ENCODE data around the gene TRAPPC5.
A peak's percentile ranks its signal among the peaks of the same experiment; 100 is the strongest.

Gene TRAPPC5

DNA sequence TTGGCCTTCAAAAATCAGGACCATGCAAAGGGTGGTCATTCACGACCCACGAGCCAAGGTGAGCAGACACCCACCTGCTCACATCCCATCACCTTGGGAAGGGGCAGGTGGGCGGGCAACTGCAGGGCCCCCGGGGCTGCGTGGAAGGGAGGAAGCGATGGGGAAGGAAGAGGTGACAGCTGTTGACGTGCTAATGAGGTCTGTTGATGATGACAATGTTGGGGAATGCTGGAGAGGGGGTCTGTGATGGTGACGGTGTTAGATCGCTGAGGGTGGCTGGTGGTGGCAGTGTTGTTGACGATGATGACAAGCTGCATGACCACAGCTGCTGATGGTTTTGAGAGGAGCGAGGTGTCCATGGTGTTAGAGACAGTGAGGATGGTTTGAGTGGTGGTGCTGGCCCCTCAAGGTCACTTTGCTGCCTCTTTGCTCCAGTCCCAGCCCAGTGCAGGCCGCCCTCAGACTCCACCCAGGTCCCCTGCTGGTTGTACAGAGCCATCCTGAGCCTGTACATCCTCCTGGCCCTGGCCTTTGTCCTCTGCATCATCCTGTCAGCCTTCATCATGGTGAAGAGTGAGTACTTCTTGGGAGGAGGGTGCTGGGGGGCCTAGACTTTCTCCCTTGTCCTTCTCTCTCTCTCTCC, 2.8 kb upstream of the TRAPPC5 start:
- DNase-seq = no peak

DNA sequence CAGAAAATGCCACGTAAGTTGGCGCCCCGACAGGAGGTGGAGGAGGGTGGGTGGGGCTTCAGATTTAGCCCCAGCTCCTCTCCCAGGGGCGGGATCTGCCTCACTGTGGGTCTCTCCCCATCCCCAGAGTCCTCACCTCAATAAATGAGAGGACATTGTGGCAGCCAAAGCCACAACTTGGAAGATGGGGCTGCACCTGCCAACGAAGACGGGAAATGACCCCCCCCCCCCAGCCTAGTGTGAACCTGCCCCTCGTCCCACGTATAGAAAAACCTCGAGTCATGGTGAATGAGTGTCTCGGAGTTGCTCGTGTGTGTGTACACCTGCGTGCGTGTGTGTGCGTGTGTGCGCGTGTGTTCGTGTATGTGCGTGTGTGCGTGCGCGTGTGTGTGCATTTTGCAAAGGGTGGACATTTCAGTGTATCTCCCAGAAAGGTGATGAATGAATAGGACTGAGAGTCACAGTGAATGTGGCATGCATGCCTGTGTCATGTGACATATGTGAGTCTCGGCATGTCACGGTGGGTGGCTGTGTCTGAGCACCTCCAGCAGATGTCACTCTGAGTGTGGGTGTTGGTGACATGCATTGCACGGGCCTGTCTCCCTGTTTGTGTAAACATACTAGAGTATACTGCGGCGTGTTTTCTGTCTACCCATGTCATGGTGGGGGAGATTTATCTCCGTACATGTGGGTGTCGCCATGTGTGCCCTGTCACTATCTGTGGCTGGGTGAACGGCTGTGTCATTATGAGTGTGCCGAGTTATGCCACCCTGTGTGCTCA, 1.5 kb upstream of the TRAPPC5 start:
- peak; percentile 79 to 82 for DNase-seq

DNA sequence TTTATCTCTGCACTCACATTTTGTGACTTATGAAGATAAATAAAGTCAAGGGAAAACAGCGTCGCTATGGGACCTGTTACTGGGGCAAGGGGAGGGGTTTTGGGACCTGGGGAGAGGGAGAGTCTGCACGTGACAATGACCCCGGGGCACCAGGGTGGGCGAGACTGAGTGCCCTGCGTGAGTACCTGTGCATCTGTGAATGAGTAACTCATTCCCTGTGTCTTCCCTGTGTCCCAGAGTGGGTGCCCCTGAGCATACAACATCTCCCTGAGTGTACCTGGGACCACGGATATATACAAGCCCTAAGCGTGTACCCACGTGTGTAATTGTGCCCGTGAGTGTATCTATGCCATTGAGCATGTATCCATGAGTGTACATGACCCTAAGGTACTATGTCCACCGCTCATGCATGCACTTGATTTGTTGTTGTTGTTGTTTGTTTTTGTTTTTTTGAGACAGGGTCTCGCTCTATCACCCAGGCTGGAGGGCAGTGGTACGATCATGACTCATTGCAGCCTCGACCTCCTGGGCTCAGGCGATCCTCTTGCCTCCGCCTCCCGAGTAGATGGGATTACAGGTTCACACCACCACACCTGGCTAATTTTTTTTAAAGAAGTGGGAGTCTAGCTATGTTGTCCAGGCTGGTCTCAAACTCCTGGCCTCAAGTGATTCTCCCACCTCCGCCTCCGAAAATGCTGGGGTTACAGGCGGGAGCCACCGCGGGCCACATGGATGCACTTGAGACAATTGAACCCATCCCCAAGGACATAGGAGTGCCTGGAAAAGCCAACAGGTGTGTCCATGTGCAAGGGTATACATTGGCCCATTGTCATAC, 645 bp upstream of the TRAPPC5 start:
- no peak for DNase-seq

DNA sequence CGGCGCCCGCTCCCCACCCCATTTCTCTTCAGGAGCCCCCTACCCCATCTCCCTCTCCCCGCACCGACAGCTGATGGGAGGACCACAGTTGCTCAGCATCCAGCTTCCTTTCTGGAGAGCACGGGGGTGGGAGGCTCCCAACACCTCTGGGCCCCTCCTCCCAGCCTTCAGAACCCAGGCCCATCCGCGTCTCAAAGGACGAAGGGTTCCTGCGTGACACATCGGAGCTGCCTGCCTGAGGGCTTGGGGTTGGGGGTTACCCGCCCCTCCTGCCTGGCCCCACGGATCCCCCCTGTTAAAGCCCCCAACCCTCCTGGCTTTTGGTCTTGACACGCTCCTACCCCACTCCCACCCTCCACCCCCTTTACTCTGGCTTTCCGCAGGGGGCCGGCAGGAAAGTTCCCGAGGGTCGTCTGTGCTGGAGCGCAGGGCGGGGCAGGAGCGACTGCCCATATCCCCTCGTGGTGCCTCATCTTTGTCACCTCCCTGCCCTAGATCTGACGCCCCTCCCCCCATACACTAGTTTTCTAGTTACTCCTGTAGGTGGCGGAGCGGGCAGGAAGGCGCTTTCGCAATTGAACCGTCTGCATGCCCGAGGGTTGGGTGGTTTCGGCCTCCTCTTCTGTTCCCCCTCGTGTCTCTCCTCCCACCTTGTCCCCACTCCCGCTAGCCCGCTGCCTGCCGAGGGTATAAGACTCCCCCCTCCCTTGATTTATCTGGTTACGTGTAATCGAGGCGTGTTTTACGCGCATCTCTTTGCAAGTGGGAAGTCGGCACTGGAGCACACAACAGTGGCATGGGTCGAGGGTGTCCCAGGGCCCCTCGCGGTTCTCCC, 924 bp downstream of the TRAPPC5 start:
- peak; percentile 87 to 89 for DNase-seq

DNA sequence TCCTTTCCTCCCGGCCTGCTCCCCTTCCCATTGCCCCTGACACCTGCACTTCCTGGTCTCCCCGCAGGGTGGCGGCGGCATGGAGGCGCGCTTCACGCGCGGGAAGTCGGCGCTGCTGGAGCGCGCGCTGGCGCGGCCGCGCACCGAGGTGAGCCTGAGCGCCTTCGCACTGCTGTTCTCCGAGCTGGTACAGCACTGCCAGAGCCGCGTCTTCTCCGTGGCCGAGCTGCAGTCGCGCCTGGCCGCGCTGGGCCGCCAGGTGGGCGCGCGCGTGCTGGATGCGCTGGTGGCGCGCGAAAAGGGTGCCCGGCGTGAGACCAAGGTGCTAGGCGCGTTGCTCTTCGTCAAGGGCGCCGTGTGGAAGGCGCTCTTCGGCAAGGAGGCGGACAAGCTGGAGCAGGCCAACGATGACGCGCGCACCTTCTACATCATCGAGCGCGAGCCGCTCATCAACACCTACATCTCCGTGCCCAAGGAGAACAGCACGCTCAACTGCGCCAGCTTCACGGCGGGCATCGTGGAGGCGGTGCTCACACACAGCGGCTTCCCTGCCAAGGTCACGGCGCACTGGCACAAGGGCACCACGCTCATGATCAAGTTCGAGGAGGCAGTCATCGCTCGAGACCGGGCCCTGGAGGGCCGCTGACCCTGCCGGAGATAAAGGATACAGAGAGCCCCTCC, 1.7 kb downstream of the TRAPPC5 start:
- DNase-seq = no peak

DNA sequence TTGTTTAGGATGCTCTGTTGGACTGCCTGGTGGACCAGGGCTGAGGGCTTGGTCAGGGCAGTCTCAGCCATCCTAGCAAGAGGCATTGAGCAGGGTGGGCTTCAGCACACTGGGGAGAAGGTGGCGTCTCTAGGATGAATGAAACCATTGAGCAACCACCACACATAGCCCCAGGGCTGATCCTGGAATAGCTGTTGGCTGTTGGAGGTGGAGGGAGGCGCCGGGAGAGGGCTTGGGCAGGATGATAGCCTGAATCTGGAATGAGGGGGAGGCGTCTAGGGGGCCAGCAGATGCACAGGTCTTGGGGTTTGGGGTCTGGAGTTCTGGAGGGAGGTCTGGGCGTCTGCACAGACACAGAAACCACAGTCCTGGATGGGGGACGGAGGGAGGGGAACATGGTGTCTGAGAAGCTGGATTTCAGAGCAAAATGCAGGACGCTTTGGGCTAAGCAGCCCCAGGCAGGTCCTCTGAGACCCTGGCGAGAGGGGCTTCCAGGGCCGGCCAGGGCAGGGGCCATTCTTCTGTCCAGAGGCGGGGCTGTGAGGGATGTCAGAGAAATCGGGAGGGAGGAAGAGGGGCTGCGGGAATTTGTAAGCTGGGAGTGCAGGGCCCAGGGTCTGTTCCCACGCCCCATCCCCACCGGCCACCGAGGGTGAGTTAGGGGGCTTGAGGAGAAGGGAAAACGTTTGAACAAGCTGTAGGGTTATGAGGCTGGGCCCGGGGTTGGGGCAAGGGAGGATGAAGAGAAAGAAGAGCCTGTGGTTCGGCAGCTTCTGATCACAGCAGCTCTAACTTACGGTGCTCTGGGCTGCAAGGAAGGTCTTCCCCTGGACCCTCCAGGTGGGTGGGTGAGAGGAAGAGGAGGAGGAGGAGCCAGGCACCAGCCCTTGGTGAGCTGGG, 5.2 kb downstream of the TRAPPC5 start:
- no peak for DNase-seq

DNA sequence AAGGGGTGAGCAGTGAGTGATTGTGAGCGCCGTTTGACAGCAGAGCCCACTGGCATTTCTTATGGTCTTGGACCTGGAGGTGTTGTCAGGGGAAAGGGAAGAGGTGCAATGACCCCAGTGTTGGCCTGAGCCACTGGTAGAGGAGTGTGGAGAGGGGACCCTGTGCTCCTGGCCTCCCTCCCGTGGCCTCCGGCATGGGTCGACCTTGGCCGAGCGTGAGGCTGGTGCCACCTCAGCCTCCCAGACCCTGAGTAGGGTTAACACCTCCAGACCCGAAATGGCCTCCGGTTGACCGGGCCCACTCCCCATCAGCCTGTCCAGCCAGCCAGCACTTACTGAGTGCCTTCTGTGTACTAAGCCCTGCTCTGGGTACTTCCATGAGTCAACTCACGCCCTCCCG, 6.5 kb downstream of the TRAPPC5 start:
- no peak for DNase-seq

DNA sequence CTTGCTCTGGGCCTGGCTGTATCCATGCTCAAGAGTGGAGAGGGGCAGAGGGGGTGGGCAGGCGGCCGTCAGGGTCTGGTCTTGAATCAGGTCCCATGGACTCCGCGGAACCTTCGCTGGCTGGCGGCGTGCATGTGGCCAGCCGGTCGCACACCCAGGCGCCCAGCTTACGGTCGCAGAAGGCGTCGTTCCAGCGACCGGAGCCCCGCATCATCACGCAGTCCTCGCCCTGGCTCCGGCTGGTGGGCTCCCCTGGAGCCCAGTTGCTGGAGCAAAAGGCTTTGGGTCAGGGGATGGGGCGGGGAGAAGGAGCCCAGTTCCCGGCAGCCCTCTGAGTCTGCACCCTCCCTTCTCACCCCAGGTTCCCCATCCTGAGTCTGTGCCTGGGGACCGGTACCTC, 8.5 kb downstream of the TRAPPC5 start:
- no peak for DNase-seq

DNA sequence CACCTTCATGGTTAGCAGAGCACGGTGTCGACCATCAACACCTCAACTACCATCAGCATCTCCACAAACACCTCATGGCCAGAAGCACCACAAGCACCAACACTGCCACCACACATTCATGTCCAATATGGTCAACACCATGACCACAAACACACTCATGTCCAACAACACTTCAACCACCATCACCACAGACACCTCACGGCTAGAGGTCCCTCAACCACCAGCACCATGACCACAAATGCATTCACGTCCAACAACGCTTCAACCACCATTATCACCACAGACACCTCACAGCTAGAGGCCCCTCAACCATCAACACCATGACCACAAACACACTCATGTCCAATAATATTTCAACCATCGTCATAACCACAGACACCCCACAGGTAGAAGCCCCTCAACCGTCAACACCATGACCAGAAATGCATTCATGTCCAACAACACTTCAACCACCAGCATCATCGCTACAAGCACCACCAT, 10.2 kb downstream of the TRAPPC5 start:
- peak in 1 of 2 donors; percentile 51 for DNase-seq

DNA sequence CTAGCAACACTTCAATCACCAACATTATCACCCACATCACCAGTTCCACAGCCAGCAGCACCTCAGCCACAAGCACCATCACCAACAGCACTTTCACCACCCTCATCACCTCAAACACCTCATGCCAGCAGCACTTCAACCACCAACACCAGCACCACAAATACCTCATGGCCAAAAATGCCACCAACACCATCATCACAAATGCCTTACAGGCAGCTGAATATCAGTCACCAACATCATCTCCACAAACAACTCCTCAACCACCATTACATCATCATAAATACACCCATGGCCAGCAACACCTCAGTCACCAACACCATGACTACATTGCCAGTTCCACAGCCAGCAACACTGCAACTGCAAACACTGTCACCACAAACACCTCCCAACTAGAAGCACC, 10.9 kb downstream of the TRAPPC5 start:
- DNase-seq = peak in 1 of 2 donors; percentile 47

DNA sequence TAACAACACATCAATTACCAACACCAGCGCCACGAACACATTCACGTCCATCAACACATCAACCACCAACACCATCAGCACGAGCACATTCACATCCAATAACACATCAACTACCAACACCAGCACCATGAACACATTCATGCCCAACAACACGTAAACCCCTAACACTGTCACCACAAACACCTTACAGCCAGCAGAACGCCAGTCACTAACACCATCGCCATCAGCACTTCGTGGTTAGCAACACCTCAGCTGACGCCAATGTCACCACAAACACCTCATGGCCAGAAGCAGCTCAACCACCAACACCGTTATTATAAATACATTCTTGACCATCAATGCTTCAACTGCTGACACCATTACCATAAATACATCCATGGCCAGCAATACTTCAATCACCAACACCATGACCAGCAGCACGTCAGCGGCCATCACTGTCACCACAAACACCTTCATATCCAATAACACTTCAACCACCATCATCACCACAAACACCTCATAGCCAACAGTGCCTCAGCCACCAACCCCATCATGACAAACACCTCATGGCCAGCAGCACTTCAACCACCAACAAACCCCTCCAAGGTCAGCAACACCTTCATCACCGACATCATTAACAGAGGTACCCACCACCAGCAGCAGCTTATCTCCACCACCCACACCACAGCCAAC, 11.9 kb downstream of the TRAPPC5 start:
- peak; percentile 47 for DNase-seq

DNA sequence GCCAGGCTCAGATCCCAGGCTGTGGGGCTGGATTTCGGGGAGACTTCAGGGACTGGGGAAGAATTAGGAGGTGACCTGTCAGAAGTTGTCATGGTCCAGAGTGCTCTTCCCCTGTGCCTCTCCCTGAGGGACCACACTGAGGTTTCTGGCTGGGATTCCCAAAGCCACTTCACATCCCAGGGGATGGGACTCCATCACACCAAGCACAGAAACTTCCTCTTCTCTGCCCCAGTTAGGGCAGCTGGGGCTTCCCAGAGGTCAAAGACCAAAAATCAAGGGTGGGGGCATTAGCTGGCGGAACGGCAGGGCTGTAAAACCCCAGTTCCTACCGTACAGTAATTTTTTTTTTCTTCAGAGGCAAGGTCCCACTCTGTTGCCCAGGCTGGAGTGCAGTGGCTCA, 13.9 kb downstream of the TRAPPC5 start:
- DNase-seq = no peak

DNA sequence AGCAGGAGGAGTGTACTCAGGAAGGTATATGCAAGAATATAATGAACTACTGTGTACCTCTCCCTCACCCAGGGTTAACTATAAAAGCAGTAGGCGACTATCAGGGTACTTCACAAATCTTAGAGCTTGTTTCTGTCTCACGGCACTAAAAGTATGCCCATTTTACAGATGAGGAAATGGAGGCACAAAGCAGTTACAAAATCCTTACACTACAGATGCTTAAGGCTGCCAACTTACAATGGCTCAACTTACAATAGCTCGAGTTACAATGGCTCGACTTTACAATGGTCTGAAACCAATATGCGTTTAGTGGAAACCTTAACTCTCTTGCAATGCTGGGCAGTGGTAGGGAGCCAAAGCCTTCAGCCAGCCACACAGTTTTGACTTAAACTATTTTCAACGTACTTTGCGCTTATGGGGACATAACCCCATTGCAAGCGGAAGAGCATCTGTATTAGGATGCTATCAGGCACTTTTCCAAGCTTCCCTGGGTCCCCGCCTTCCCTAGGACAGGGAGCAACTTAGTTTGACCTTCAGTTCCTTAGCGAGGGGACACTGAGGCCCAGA, 17.2 kb downstream of the TRAPPC5 start:
- DNase-seq = no peak

DNA sequence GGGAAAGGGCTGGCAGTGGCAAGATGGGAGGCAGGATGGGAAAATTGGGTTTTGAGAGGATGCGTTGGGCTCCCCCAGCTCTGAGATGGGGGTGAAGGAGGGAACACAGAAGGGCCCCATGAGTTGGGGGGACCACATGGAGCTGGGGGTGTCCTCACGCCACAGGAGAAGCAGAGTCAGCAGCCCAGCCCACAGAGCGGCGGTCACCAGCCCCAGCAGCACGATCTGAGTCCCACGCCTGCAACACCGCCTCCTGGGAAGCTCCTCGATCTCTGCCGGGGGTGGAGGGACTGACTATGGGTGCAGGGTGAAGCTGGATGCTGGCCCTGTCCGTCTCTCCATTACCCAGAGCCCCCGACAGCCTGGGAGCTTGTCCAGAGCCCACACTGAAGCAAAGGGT, 17.9 kb downstream of the TRAPPC5 start:
- no peak for DNase-seq

DNA sequence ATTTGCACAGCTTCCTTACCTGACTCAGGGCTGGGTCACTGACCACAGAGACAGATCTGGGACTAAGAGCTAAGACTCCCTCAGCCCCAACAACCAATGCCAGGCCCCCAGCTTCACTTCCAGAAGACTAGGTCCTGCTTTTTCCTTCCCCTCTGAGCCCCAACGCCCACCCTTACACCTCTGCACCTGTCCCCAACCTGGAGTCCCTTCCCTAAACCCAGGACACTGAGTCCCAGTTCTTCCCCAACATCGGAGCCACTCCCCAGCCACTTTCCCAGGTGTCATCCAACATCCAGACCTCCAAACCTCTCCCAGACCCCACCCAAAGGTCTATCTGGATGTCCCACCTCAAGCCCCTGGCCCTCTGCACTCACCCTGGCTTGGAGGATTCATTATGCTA, 18.4 kb downstream of the TRAPPC5 start:
- DNase-seq = no peak

DNA sequence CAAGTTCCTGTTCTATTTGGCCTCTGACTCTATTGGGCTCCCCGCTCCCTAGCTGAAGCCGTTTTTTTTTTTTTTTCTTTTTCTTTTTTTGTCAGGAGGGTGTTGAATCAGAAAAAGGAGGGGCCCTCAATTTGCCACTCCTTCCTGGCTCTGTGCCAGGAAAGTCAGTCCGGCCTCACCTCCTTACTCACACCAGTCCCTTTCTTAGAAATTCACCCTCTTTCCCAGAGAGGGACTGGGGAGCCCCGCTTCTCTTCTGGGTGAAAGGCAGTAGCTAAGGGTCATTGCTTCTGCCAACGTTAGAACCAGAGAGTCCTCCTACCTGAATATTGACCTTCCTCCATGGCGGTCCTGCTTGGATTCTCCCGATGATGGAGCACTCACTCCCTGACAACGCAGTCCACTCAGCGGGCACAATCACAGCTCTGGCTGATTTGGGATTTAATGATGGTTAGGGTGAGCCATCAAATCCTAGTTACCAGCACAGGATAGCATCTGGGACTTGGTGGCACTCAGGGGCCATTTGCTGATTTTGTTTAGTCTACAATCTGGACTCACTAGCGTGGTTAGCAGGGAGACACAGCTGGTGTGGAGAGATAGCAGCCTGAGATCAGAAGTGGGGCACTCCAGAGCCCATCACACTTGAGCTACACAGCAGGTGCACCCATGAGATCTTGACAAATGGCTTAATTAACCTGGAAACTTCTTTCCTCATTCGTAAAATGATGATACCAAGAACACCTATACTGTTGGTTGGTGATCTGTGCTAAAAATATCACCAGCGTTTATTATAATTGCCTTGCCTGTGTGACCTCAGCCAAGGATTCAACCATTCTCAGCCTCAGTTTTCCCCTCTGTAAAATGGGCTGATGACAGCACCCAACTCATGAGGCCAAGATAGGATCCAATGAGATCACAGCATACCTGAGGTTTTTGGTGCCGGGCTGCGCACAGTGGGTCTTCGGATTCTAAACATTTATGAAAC, 19.1 kb downstream of the TRAPPC5 start:
- DNase-seq = peak in 1 of 2 donors; percentile 30

DNA sequence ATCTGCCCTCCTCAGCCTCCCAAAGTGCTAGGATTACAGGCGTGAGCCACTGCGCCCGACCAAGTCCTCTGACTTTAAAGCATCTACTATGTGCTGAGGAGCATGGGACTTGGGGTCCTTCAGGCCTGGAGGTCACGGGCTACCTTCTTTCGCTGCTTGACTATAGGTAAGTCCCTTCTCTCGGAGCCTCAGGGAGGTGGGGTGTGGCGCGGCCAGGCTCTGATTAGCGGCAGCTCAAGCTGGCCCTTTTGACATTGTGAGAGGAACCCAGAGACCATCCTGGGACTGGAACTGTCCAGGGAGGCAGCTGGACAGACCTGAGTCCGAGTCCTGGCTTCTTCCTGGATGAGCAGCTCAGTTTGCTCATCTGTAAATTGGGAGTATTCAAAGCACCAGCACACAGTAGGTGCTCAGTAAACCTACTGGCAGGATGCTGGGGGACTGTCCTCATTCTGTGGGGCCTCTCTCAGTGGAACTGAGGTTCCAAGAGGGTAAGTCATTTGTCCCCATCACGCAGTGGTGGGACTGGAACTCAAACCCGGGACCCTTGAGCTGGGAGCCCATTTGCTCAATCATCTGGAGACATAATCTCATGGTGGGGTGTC, 20.5 kb downstream of the TRAPPC5 start:
- DNase-seq = no peak
